ENCODE results near the gene KRTAP5-4.

DNA sequence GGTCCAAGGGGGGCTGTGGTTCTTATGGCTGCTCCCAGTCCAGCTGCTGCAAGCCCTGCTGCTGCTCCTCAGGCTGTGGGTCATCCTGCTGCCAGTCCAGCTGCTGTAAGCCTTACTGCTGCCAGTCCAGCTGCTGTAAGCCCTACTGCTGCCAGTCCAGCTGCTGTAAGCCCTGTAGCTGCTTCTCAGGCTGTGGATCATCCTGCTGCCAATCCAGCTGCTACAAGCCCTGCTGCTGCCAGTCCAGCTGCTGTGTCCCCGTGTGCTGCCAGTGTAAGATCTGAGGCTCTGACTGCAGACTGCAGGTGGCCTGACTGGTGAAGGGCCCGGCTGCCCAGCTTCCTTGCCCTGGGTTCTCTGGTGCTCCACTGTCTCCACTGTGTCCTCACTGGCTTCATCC, 8.3 kb upstream of the KRTAP5-4 start:
- no peak for TF ChIP-seq EZH2 (IDR thresholded peaks at IDR 0.05; ENCODE audit: borderline replicate concordance, insufficient read depth, low read depth, low read length, poor library complexity, severe bottlenecking)
- TF ChIP-seq, protein P1, sequence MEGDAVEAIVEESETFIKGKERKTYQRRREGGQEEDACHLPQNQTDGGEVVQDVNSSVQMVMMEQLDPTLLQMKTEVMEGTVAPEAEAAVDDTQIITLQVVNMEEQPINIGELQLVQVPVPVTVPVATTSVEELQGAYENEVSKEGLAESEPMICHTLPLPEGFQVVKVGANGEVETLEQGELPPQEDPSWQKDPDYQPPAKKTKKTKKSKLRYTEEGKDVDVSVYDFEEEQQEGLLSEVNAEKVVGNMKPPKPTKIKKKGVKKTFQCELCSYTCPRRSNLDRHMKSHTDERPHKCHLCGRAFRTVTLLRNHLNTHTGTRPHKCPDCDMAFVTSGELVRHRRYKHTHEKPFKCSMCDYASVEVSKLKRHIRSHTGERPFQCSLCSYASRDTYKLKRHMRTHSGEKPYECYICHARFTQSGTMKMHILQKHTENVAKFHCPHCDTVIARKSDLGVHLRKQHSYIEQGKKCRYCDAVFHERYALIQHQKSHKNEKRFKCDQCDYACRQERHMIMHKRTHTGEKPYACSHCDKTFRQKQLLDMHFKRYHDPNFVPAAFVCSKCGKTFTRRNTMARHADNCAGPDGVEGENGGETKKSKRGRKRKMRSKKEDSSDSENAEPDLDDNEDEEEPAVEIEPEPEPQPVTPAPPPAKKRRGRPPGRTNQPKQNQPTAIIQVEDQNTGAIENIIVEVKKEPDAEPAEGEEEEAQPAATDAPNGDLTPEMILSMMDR (IDR thresholded peaks at IDR 0.05), result no peak

Data from B cell (primary cell).